ENCODE measurements around the gene ATIC. TPM values are rescaled to one million over a fixed set of nuclear protein-coding genes. Genes with fewer than 3 reads are reported as not detected.
A peak's percentile ranks its signal among the peaks of the same experiment; 100 is the strongest.

ATIC gene
- total RNA-seq (10 to 100 TPM; 20.8 to 74.5 (median 63.7) TPM), polyA plus RNA-seq (100 to 1,000 TPM in 1 of 2 donors, 10 to 100 TPM in 1; 60.9 to 126 TPM)
- long read RNA-seq, donor 1, transcript ATIC-207 (16 exons, 2,187 nt) = minor isoform, 14 of 410 reads
- long read RNA-seq, donor 1, transcript ATIC-201 (16 exons, 2,213 nt) = major isoform, 309 of 410 reads
- long read RNA-seq, donor 1, transcript ATIC-205 (15 exons, 2,275 nt) = minor isoform, 27 of 410 reads
- long read RNA-seq, donor 1, partial matches to known transcripts = 30 of 410 reads
- long read RNA-seq, donor 1, other reads (novel, unspliced or antisense) = 28 of 410 reads
- long read RNA-seq, donor 2, transcript ATIC-201 (16 exons, 2,213 nt) = major isoform, 22 of 31 reads
- long read RNA-seq, donor 2, partial matches to known transcripts = 0 of 31 reads
- long read RNA-seq, donor 2, other reads (novel, unspliced or antisense) = 0 of 31 reads
- long read RNA-seq, donor 3, transcript ATIC-201 (16 exons, 2,213 nt) = major isoform, 66 of 101 reads
- long read RNA-seq, donor 3, transcript ATIC-205 (15 exons, 2,275 nt) = minor isoform, 11 of 101 reads
- long read RNA-seq, donor 3, partial matches to known transcripts = 16 of 101 reads
- long read RNA-seq, donor 3, other reads (novel, unspliced or antisense) = 4 of 101 reads

DNA sequence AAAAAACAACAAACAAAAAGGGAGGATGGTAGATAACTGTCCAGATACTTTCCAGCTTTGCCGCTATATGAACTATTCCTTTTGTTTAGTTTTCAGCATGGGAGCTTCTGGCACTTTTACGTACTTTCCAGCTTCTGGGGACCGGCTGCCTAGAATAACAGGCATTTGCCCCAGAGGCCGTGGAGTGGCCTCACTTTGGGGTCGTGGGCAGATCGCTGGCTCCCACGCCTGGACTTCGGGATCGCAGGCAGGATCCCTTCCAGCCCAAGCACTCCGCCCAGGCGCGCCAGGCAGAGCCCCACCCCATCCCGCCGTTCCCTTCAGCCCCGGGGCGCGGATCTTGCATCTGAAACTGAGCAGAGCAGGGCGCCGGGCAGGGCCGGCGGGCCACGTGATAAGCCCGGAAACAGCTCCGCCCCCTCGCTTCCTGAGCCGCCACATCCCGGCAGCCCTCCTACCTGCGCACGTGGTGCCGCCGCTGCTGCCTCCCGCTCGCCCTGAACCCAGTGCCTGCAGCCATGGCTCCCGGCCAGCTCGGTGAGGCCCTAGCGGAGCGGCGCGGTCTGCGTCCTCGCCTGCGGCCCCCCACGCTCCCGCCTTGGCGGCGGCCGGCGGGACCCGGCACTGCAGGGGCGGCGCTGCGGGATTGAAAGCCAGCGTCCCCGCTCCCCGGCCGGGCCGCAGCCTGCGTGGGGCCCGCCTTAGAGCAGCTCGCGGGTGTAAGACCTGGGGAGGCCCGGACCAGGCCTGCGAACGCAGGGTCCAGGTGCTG, at the start of gene ATIC:
Gene ATIC (plus strand): TSS at position 435 of the 772 bp plus-strand sequence. CDS start 84 bp downstream, at position 519.
- Histone ChIP-seq H3K4me3 (peak within 1 kb of the TSS; percentile 44), H3K27ac (peak within 1 kb of the TSS; percentile 69 to 72), H3K27me3 (no peaks in the 10 kb centered on the region), H3K4me1 (ENCODE audit: insufficient read depth) (peaks cover 5% of the 10 kb centered on the region), H3K36me3 (no peaks in the 10 kb centered on the region), H3K9me3 (no peaks in the 10 kb centered on the region)
- peak; percentile 86 to 91 (median 89) for DNase-seq
- WGBS, 3 donors = 0 to 1% (median 1%) methylated on average over 54 to 64 of the region's 64 CpGs
- TF ChIP-seq, protein P1, sequence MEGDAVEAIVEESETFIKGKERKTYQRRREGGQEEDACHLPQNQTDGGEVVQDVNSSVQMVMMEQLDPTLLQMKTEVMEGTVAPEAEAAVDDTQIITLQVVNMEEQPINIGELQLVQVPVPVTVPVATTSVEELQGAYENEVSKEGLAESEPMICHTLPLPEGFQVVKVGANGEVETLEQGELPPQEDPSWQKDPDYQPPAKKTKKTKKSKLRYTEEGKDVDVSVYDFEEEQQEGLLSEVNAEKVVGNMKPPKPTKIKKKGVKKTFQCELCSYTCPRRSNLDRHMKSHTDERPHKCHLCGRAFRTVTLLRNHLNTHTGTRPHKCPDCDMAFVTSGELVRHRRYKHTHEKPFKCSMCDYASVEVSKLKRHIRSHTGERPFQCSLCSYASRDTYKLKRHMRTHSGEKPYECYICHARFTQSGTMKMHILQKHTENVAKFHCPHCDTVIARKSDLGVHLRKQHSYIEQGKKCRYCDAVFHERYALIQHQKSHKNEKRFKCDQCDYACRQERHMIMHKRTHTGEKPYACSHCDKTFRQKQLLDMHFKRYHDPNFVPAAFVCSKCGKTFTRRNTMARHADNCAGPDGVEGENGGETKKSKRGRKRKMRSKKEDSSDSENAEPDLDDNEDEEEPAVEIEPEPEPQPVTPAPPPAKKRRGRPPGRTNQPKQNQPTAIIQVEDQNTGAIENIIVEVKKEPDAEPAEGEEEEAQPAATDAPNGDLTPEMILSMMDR (IDR thresholded peaks at IDR 0.05) = peak in 1 of 3 donors; percentile 43
- TF ChIP-seq EP300 (IDR thresholded peaks at IDR 0.05) = no peak
- intact Hi-C loops (cut with DNase I) = no loop called here

DNA sequence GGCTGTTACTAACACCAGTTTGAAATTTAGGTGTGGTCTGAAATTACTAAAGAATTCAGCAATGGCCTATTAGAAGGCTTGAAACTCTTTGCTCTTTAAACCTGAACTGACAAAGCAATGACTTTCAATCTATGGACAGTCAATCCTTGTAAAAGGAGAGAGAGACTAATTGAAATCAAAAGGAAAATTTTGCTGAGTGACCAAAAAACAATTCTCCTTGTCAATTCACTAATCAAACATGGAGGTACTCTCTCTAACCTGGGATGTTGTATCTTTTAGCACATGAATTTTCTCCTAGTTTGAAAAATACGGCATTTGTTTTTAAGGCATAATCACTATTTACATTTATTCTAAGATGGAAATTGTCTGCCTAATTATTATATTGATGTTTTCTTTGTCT, 49.6 kb upstream of the ATIC start:
- TF ChIP-seq EP300 (IDR thresholded peaks at IDR 0.05) (no peak), POLR2A (IDR thresholded peaks at IDR 0.05) (no peak)
- TF ChIP-seq, protein P1 (IDR thresholded peaks at IDR 0.05) = no peak
- WGBS, 3 donors = 77 to 97% (median 78%) methylated on average over 1 of the region's 1 CpG

DNA sequence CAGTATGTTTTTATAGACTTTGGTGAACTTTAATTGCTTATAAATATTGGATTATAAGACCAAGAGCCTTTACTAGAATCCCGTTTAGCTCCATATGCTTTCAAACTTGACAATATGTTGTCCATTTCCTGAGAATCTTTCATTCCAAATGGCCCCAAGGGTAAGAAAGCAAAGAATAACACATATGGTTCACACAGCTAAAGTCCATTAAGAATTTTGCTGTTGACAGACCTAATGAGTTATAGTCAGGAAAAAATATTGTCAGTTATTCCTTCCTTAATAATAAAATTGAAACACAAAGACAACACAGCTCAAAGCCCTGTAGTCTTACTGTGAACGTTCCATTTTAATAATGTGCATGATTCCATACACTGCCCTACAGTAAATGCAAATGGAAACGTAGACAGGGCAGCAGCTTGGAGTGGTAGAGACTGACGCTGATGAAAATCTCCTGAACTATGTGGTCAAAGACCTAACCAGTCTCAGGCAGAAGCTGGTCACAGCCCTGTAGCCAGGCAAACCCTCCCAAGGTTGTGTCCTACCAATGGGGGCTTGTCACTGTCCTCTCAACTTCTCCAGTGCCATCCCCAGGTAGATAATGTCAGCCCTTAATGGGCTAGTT, 49.0 kb upstream of the ATIC start:
- no peaks in the 10 kb centered on the region for H3K9me3 ChIP-seq
- H3K4me1 ChIP-seq (ENCODE audit: insufficient read depth) = no peaks in the 10 kb centered on the region
- intact Hi-C loops (cut with DNase I) = no loop called here

More for the DNA sequence above, 49.6 kb upstream of the ATIC start:
- Histone ChIP-seq H3K4me1 (ENCODE audit: insufficient read depth) (no peaks in the 10 kb centered on the region), H3K9me3 (no peaks in the 10 kb centered on the region), H3K4me3 (no peak overlapping the region), H3K27me3 (no peaks in the 10 kb centered on the region), H3K27ac (no peak overlapping the region), H3K36me3 (no peaks in the 10 kb centered on the region)
- DNase-seq = no peak
- intact Hi-C loops (cut with DNase I) = no loop called here

More for the DNA sequence above, 49.0 kb upstream of the ATIC start:
- TF ChIP-seq EP300 (IDR thresholded peaks at IDR 0.05) (no peak), POLR2A (IDR thresholded peaks at IDR 0.05) (no peak)
- TF ChIP-seq, protein P1 (IDR thresholded peaks at IDR 0.05) = no peak
- DNase-seq = no peak
- Histone ChIP-seq H3K36me3 (no peaks in the 10 kb centered on the region), H3K27ac (no peak overlapping the region), H3K27me3 (no peaks in the 10 kb centered on the region), H3K4me3 (no peak overlapping the region)
- 71 to 78% (median 72%) methylated on average over 4 of the region's 4 CpGs for WGBS, 3 donors

Measured in ovary (tissue), 10 donors.